ENCODE results near the gene DDA1.

- no peak for TF ChIP-seq MTF2 (CRISPR knock-in tag; IDR thresholded peaks at IDR 0.05; ENCODE audit: borderline replicate concordance)
- TF ChIP-seq TFDP1 (CRISPR knock-in tag; IDR thresholded peaks at IDR 0.05; ENCODE audit: borderline replicate concordance): no peak
- TF ChIP-seq MYNN (CRISPR knock-in tag; IDR thresholded peaks at IDR 0.05; ENCODE audit: low read depth): no peak
- TF ChIP-seq CEBPZ (IDR thresholded peaks at IDR 0.05; ENCODE audit: low read length): no peak
- TF ChIP-seq POLR2A (IDR thresholded peaks at IDR 0.05; ENCODE audit: insufficient read depth in 1 of 2, low read depth in 2 of 2, low read length in 2 of 2): no peak
- no peak for TF ChIP-seq POLR2AphosphoS5 (IDR thresholded peaks at IDR 0.05; ENCODE audit: low read depth, low read length)
- TF ChIP-seq U2AF2 (IDR thresholded peaks at IDR 0.05; ENCODE audit: low read depth, low read length): no peak
- no peak for TF ChIP-seq RBM39 (IDR thresholded peaks at IDR 0.05; ENCODE audit: low read depth, low read length, poor library complexity, severe bottlenecking)
These were observed 4.8 kb upstream of the DDA1 start for GRCh38 chr19:17304386-17305215.
